Effector memory CD8-positive, alpha-beta T cell (primary cell): ENCODE measurements around the gene ECD.
"Not testable (repeated sequence)": the region's sequence is repeated elsewhere in the genome, so short reads cannot be mapped to it uniquely, and the experiment has no call there.

Experiments used
- ATAC-seq: fragments of 150-1000 bp; cut with Tn5 transposase; replicated peaks from 2 replicates; pipeline ENCODE4 v1.10.0; 2021; ENCODE audit warnings: mild to moderate bottlenecking, moderate library complexity
- DNase-seq, 3 experiments: peaks; one replicate each; pipeline ENCODE4 v3.0.0; 2021
- H3K27ac Mint-ChIP-seq, 2 donors: one replicate each; pipeline ENCODE4 v1.8.0; 2022; ENCODE audit warnings: mild to moderate bottlenecking in 2 of 2, mixed read lengths in 2 of 2, moderate library complexity in 2 of 2
- H3K27me3 Mint-ChIP-seq, 2 donors: one replicate each; pipeline ENCODE4 v1.8.0; 2022; ENCODE audit warnings: mixed read lengths in 2 of 2
- H3K36me3 Mint-ChIP-seq: one replicate; pipeline ENCODE4 v1.8.0; 2022; ENCODE audit warnings: mild to moderate bottlenecking, moderate library complexity, mixed read lengths; ENCODE audit not compliant: insufficient read depth
- H3K4me1 Mint-ChIP-seq, 2 donors: one replicate each; pipeline ENCODE4 v1.8.0; 2022; ENCODE audit warnings: low read depth in 2 of 2, mixed read lengths in 2 of 2
- H3K4me3 Mint-ChIP-seq, 2 donors: one replicate each; pipeline ENCODE4 v1.8.0; 2022; ENCODE audit warnings: mild to moderate bottlenecking in 2 of 2, mixed read lengths in 2 of 2, moderate library complexity in 2 of 2
- H3K9me3 Mint-ChIP-seq, 2 donors: one replicate each; pipeline ENCODE4 v1.8.0; 2022; ENCODE audit warnings: mixed read lengths in 2 of 2

Gene ECD

DNA sequence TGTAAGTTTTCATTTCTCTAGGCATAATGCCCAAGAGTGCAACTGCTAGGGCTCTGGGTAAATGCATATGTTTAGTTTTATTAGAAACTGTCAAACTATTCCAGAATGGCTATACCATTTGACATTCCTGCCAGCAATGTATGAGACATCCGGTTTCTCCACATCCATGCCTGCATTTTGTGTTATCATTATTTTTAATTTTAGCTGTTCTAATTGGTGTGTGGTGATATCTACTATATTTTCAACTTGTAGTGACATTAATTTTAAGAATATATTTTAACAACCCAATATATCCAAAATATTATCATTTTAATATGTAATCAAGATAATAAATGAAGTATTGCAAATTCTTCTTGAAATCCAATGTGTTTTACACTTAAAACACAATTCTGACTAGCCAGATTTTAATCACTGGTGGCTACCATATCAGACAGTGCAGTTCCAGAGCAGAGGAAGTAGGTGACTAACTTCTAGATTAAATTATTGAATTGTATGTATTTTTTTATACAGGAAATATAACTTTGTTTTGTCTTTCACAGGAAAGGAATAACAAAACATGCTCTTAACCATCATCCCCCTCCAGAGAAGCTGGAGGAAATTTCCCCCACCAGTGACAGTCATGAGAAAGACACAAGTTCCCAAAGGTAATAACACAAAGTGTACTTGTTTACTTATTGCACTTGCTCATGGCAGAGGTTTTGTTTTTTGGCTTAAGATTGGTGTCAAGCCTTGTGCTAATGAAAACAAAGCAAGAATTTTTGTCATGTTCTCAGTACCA is 6.5 kb upstream of the ECD start:
- Mint-ChIP-seq H3K9me3 (no peaks in the 10 kb centered on the region), H3K4me1 (no peaks in the 10 kb centered on the region), H3K27me3 (no peaks in the 10 kb centered on the region), H3K36me3 (peaks cover 8% of the 10 kb centered on the region), H3K27ac (no peak overlapping the region), H3K4me3 (no peak overlapping the region)
- no peak for DNase-seq
- ATAC-seq = no peak

DNA sequence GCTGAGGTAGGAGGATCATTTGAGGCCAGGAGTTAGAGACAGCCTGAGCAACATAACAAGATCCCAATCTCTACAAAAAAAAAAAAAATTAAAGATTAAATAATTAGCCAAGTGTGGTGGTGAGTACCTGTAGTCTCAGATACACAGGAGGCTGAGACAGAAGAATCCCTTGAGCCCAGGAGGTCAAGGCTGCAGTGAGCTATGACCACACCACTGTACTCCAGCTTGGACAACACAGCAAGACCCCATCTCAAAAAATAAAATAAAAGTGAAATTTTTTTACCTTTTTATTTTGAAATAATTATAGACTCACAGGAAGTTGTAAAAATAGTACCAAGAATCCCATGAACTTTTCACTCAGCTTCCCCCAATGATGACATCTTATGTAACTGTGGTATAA is 5.1 kb upstream of the ECD start:
- DNase-seq (no peak), ATAC-seq (no peak)
- Mint-ChIP-seq H3K9me3 (no peaks in the 10 kb centered on the region), H3K4me3 (no peak overlapping the region), H3K4me1 (peaks cover under 1 to 6% of the 10 kb centered on the region in 2 donors), H3K27ac (peak overlapping the region in 1 of 2 donors; percentile 51), H3K27me3 (no peaks in the 10 kb centered on the region), H3K36me3 (peaks cover 6% of the 10 kb centered on the region)

DNA sequence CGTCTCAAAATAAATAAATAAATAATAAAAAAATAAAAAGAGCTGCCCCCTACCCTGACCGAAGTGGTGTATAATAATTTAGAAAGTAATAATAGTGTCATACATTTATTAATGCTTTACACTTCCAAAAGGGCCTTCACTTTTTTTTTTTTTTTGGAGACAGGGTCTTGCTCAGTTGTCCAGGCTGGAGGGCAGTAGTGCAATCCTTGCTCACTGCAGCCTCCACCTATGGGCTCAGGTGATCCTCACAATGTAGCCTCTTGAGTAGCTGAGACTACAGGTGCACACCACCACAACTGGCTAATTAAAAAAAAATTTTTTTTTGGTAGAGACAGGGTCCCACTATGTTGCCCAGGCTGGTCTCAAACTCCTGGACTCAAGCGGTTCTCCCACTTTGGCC is 1.5 kb upstream of the ECD start:
- H3K36me3 Mint-ChIP-seq = peaks cover 12% of the 10 kb centered on the region
- no peak for ATAC-seq
- H3K27me3 Mint-ChIP-seq = no peaks in the 10 kb centered on the region
- H3K4me3 Mint-ChIP-seq = peak overlapping the region in 1 of 2 donors; percentile 47
- H3K9me3 Mint-ChIP-seq = no peaks in the 10 kb centered on the region
- no peak overlapping the region for H3K27ac Mint-ChIP-seq
- no peak for DNase-seq
- peaks cover 20 to 33% of the 10 kb centered on the region in 2 donors for H3K4me1 Mint-ChIP-seq

DNA sequence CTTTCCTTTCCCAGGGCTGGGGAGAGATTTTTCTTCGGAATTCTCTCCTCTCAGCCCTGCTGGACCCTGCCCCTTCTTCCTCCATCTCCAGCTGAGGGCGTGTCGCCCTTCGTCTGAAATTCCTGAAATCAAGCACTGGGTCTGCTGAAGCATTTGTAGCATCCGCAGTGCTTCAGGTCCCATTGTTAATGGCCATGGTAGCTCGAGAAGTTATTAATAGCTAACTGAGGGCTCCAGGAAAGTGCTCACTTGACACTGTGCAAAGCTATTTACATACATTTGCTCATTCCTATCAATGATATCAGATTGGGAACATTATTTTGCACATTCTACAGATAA is 626 bp upstream of the ECD start:
- DNase-seq (no peak), ATAC-seq (peak; percentile 6)
- H3K27ac Mint-ChIP-seq = peak overlapping the region; percentile 98 to 100

DNA sequence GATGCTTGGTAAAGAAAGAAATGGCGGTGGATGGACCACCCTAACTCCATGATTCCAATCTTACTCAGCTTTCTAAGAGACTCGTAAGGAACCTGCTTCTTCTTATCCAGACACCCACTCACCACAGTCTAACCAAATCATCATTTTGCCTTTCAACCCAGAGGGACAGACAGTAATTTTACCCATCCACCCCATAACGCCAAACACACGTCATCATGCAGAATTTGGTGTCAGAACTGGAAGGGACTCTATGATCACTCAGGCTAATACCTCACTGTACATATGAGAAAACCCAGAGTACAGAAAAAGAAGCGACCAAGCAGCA is 388 bp downstream of the ECD start:
- H3K9me3 Mint-ChIP-seq = no peaks in the 10 kb centered on the region
- DNase-seq (no peak), ATAC-seq (peak; percentile 13)
- H3K4me3 Mint-ChIP-seq = peak overlapping the region; percentile 96 to 99
- H3K4me1 Mint-ChIP-seq = peaks cover 26 to 44% of the 10 kb centered on the region in 2 donors
- H3K36me3 Mint-ChIP-seq = peaks cover 16% of the 10 kb centered on the region
- peak overlapping the region; percentile 98 to 100 for H3K27ac Mint-ChIP-seq
- no peaks in the 10 kb centered on the region for H3K27me3 Mint-ChIP-seq

More for the DNA sequence above, 626 bp upstream of the ECD start:
- H3K27me3 Mint-ChIP-seq = no peaks in the 10 kb centered on the region
- H3K4me3 Mint-ChIP-seq = peak overlapping the region; percentile 96 to 99
- H3K36me3 Mint-ChIP-seq = peaks cover 15% of the 10 kb centered on the region
- peaks cover 22 to 37% of the 10 kb centered on the region in 2 donors for H3K4me1 Mint-ChIP-seq
- no peaks in the 10 kb centered on the region for H3K9me3 Mint-ChIP-seq

DNA sequence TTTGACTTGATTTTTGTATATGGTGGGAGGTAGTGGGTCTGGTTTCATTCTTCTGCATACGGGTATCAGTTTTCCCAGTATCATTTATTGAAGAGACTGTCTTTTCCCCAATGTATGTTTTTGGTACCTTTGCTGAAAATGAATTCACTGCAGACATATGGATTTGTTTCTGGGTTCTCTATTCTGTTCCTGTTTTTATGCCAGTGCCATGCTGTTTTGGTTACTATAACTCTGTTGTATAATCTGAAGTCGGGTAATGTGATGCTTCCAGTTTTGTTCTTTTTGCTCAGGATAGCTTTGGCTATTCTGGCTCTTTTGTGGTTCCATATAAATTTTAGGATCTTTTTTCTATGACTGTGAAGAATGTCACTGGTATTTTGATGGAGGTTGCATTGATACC is 836 bp downstream of the ECD start:
- no peaks in the 10 kb centered on the region for H3K27me3 Mint-ChIP-seq
- H3K4me3 Mint-ChIP-seq = peak overlapping the region; percentile 96 to 99
- no peaks in the 10 kb centered on the region for H3K9me3 Mint-ChIP-seq
- H3K36me3 Mint-ChIP-seq = peaks cover 20% of the 10 kb centered on the region
- DNase-seq = no peak
- peak overlapping the region; percentile 98 to 100 for H3K27ac Mint-ChIP-seq
- H3K4me1 Mint-ChIP-seq = peaks cover 29 to 47% of the 10 kb centered on the region in 2 donors
- ATAC-seq = no peak

DNA sequence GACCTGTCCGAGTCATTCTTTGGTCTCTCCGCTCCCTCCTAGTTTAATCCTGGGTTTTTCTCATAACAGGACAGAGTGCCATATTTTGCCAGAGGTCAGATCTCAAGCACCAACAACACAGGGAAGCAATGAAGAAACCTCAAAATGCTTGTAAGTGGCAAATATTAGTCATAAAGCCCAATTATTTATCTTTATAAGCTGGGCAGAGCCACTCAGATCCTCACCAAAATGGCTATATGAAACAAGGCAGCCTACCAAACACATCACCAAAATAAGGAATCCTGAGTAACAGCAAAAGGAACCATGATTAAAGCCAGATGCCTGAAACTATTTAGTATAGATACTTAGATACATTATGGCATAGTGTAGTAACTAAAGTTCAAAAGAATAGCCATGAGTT is 4.7 kb downstream of the ECD start:
- H3K27ac Mint-ChIP-seq = peak overlapping the region in 1 of 2 donors; percentile 62
- no peaks in the 10 kb centered on the region for H3K9me3 Mint-ChIP-seq
- no peak overlapping the region for H3K4me3 Mint-ChIP-seq

DNA sequence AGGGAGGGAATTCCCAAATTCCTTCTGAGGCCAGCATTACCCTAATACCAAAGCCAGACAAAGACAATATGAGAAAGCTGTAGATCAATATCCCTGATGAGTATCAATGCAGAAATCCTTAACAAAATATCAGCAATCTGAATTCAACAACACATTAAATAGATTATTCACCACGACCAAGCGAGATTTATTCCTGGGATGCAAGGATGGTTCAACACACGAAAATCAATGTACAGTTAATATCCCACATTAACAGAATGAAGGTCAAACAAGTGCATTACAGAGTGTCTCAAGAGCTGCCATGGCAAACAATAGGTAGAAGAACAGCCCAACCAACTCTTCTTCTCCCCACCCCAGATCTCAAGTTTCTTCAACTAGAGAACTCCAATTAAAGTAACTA is 6.1 kb downstream of the ECD start:
- peak overlapping the region in 1 of 2 donors; percentile 26 for H3K4me3 Mint-ChIP-seq
- DNase-seq (no peak), ATAC-seq (no peak)
- no peaks in the 10 kb centered on the region for H3K27me3 Mint-ChIP-seq
- H3K4me1 Mint-ChIP-seq = peaks cover 26 to 42% of the 10 kb centered on the region in 2 donors
- H3K27ac Mint-ChIP-seq = no peak overlapping the region
- no peaks in the 10 kb centered on the region for H3K9me3 Mint-ChIP-seq
- peaks cover 38% of the 10 kb centered on the region for H3K36me3 Mint-ChIP-seq

More for the DNA sequence above, 4.7 kb downstream of the ECD start:
- Mint-ChIP-seq H3K4me1 (peaks cover 38 to 54% of the 10 kb centered on the region in 2 donors), H3K27me3 (no peaks in the 10 kb centered on the region), H3K36me3 (peaks cover 42% of the 10 kb centered on the region)
- ATAC-seq (no peak), DNase-seq (no peak)

DNA sequence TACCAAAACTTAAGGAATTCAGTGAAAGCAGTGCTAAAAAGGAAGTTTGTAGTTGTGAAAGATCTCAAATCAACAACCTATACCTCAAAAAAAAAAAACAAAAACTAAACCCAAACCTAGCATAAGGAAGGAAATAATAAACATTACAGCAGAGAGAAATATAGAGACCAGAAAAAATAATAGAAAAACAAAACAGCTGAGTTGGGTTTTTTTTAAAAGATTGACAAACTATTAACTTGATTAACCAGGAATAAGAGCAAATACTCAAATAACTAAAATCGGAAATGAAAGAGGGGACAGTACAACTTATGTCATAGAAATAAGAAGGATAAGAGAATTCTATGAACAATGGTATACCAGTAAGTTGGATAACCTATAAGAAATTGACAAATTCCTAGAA is 6.7 kb downstream of the ECD start:
- peaks cover 44% of the 10 kb centered on the region for H3K36me3 Mint-ChIP-seq
- H3K27ac Mint-ChIP-seq = peak overlapping the region in 1 of 2 donors; percentile 24

DNA sequence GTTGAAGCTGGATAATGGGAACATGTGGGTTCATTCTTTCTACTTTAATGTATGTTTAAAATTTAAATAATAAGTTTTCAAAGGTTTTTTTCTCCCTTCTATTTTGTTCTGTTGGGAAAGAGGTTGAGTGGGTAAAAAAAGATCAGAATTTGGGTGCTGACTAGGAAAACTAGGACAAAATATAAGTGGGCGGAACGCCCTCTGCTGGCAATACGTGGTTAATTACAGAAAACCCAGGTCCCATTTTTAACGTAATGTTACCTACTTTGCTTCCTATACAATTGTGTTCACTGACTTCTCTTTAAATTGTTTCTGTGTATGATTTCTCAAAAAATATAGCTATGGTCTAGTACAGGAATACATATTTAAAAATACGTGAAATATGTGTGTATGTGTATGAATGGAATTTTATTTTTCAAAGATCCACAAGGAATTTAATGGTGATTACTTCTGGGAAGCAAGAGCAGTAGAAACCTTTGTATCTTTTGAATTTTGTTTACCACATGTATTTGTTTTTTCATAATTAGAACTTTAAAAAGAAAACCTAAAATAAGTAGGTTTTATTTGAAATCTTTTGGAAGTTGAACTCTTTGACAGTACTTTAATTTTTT is 8.7 kb downstream of the ECD start:
- Mint-ChIP-seq H3K27ac (no peak overlapping the region), H3K36me3 (peaks cover 59% of the 10 kb centered on the region), H3K9me3 (no peaks in the 10 kb centered on the region), H3K4me1 (peaks cover 18 to 30% of the 10 kb centered on the region in 2 donors), H3K4me3 (no peak overlapping the region), H3K27me3 (no peaks in the 10 kb centered on the region)
- peak; percentile 78 for ATAC-seq
- DNase-seq = peak; percentile 39 to 53 (median 50)

More for the DNA sequence above, 6.7 kb downstream of the ECD start:
- H3K4me1 Mint-ChIP-seq = peaks cover 23 to 39% of the 10 kb centered on the region in 2 donors
- peak overlapping the region in 1 of 2 donors; percentile 26 for H3K4me3 Mint-ChIP-seq
- no peak for DNase-seq
- no peaks in the 10 kb centered on the region for H3K9me3 Mint-ChIP-seq
- H3K27me3 Mint-ChIP-seq = no peaks in the 10 kb centered on the region
- ATAC-seq = no peak

DNA sequence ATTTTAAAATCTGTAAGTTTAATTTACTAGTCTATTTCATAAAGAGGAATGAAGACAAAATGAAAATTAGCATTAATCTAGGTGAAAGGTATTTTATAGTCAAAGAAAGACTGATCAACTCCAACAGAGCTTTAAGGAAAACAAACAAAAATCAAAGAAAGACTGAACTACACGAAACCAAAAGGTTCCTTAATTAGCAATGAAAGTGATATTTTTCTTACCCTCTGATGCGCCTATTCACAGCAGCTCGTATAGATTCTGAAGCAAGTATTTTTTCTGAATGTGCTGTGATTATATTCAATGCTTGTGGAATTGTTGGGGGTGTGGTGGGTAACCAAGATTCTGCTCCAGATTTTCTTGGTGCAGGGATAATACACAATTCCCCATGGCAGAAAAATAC is 11.8 kb downstream of the ECD start:
- Mint-ChIP-seq H3K4me1 (peaks cover 5 to 6% of the 10 kb centered on the region in 2 donors), H3K27me3 (no peaks in the 10 kb centered on the region), H3K9me3 (no peaks in the 10 kb centered on the region), H3K4me3 (no peak overlapping the region), H3K27ac (no peak overlapping the region), H3K36me3 (peaks cover 71% of the 10 kb centered on the region)
- DNase-seq (no peak), ATAC-seq (no peak)

DNA sequence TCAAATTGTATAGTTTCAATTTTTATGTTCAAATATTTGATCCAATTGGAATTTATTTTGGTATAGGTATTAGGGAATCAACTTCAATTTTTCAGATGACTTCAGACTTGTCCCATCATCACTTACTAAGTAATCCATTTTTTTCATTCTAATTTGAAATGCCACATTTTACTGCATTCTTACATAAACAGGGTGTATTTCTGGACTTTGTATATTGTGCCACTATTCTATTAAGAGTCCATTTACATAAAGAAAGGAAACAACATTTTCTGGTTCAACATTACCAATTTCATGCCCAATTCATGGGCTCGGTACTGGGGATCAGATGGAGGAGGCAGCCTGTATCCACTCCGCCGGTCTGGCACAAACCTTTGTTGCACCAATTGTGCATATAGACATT is 15.8 kb downstream of the ECD start:
- no peaks in the 10 kb centered on the region for H3K27me3 Mint-ChIP-seq

DNA sequence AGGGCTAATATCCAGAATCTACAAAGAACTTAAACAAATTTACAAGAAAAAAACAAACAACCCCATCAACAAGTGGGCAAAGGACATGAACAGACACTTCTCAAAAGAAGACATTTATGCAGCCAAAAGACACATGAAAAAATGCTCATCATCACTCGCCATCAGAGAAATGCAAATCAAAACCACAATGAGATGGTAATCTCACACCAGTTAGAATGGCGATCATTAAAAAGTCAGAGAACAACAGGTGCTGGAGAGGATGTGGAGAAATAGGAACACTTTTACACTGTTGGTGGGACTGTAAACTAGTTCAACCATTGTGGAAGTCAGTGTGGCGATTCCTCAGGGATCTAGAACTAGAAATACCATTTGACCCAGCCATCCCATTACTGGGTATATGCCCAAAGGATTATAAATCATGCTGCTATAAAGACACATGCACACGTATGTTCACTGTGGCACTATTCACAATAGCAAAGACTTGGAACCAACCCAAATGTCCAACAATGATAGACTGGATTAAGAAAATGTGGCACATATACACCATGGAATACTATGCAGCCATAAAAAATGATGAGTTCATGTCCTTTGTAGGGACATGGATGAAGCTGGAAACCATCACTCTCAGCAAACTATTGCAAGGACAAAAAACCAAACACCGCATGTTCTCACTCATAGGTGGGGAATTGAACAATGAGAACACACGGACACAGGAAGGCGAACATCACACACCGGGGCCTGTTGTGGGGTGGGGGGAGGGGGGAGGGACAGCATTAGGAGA is 17.0 kb downstream of the ECD start:
- H3K27ac Mint-ChIP-seq, H3K4me3 Mint-ChIP-seq, H3K4me1 Mint-ChIP-seq, DNase-seq, ATAC-seq, H3K27me3 Mint-ChIP-seq, H3K9me3 Mint-ChIP-seq: not testable (repeated sequence)
- H3K36me3 Mint-ChIP-seq = peaks cover 76% of the 10 kb centered on the region

More for the DNA sequence above, 15.8 kb downstream of the ECD start:
- no peaks in the 10 kb centered on the region for H3K9me3 Mint-ChIP-seq
- no peak overlapping the region for H3K27ac Mint-ChIP-seq
- ATAC-seq (no peak), DNase-seq (no peak)
- peaks cover 74% of the 10 kb centered on the region for H3K36me3 Mint-ChIP-seq
- peaks cover 0 to 3% of the 10 kb centered on the region in 2 donors for H3K4me1 Mint-ChIP-seq
- H3K4me3 Mint-ChIP-seq = no peak overlapping the region
